ENCODE measurements around the gene LMX1A.

LMX1A gene

GRCh38 chr1:165265196-165265838 is 91.2 kb downstream of the LMX1A start:
- DNase-seq (ENCODE audit: low spot score): no peak

GRCh38 chr1:165259706-165260428 is 96.6 kb downstream of the LMX1A start:
- no peak for DNase-seq (ENCODE audit: low spot score)

GRCh38 chr1:165259236-165259635 is 97.3 kb downstream of the LMX1A start:
- DNase-seq (ENCODE audit: low spot score): no peak

- peak; percentile 87 for DNase-seq (ENCODE audit: low spot score)
Observed at GRCh38 chr1:165257969-165258459, 98.5 kb downstream of the LMX1A start.

- DNase-seq (ENCODE audit: low spot score): no peak
Observed at GRCh38 chr1:165254896-165255625, 101.5 kb downstream of the LMX1A start.

GRCh38 chr1:165254376-165254775 is 102.1 kb downstream of the LMX1A start:
- DNase-seq (ENCODE audit: low spot score): no peak

GRCh38 chr1:165253818-165254254 is 102.7 kb downstream of the LMX1A start:
- no peak for DNase-seq (ENCODE audit: low spot score)

GRCh38 chr1:165248969-165249571 is 107.4 kb downstream of the LMX1A start:
- no peak for DNase-seq (ENCODE audit: low spot score)

GRCh38 chr1:165241952-165242351 is 114.6 kb downstream of the LMX1A start:
- no peak for DNase-seq (ENCODE audit: low spot score)

- DNase-seq (ENCODE audit: low spot score): no peak
Observed at GRCh38 chr1:165241321-165241720, 115.2 kb downstream of the LMX1A start.

- no peak for DNase-seq (ENCODE audit: low spot score)
Observed at GRCh38 chr1:165240492-165240891, 116.0 kb downstream of the LMX1A start.

- DNase-seq (ENCODE audit: low spot score): no peak
Observed at GRCh38 chr1:165239873-165240272, 116.6 kb downstream of the LMX1A start.

GRCh38 chr1:165235777-165236291 is 120.7 kb downstream of the LMX1A start:
- DNase-seq (ENCODE audit: low spot score): peak; percentile 81

GRCh38 chr1:165235155-165235776 is 121.2 kb downstream of the LMX1A start:
- peak; percentile 87 for DNase-seq (ENCODE audit: low spot score)

GRCh38 chr1:165234149-165234548 is 122.4 kb downstream of the LMX1A start:
- DNase-seq (ENCODE audit: low spot score): no peak

GRCh38 chr1:165228676-165229075 is 127.8 kb downstream of the LMX1A start:
- no peak for DNase-seq (ENCODE audit: low spot score)

- no peak for DNase-seq (ENCODE audit: low spot score)
Observed at GRCh38 chr1:165228111-165228655, 128.3 kb downstream of the LMX1A start.

- DNase-seq (ENCODE audit: low spot score): no peak
Observed at GRCh38 chr1:165226326-165226725, 130.2 kb downstream of the LMX1A start.

GRCh38 chr1:165225650-165226049 is 130.9 kb downstream of the LMX1A start:
- no peak for DNase-seq (ENCODE audit: low spot score)

GRCh38 chr1:165225062-165225461 is 131.5 kb downstream of the LMX1A start:
- no peak for DNase-seq (ENCODE audit: low spot score)

- DNase-seq (ENCODE audit: low spot score): no peak
Observed at GRCh38 chr1:165224504-165224903, 132.0 kb downstream of the LMX1A start.
